Measurements from ENCODE around the gene TMEM141.

Gene TMEM141

GRCh38 chr9:136756134-136756438 is 35.1 kb upstream of the TMEM141 start:
- H3K4me3 ChIP-seq (ENCODE audit: low read depth, low read length): no peak overlapping the region
- no peak for DNase-seq (ENCODE audit: low read depth)
- TF ChIP-seq, protein P1, sequence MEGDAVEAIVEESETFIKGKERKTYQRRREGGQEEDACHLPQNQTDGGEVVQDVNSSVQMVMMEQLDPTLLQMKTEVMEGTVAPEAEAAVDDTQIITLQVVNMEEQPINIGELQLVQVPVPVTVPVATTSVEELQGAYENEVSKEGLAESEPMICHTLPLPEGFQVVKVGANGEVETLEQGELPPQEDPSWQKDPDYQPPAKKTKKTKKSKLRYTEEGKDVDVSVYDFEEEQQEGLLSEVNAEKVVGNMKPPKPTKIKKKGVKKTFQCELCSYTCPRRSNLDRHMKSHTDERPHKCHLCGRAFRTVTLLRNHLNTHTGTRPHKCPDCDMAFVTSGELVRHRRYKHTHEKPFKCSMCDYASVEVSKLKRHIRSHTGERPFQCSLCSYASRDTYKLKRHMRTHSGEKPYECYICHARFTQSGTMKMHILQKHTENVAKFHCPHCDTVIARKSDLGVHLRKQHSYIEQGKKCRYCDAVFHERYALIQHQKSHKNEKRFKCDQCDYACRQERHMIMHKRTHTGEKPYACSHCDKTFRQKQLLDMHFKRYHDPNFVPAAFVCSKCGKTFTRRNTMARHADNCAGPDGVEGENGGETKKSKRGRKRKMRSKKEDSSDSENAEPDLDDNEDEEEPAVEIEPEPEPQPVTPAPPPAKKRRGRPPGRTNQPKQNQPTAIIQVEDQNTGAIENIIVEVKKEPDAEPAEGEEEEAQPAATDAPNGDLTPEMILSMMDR (IDR thresholded peaks at IDR 0.05; ENCODE audit: control insufficient read depth, extremely low read depth, insufficient read depth): no peak

DNA sequence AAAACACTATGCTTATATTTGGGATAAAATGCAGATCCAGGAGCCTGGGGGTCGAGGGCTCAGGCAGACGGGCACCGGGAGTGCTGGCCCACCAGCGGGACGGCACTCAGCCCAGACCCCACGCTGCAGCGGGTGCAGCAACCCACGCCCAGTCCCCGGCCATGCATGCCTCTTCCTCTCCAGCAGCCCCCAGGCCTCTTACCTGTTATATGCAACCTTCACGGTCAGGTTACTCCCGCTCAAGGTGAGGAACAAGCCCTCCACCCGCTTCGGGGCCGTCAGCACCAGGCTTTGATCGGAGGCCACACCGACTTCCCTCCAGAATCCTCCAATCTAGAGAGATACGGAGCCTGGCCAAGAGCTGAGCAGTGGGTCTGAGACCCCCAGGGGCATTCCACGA is 34.3 kb upstream of the TMEM141 start:
- no peak overlapping the region for H3K4me3 ChIP-seq (ENCODE audit: low read depth, low read length)
- TF ChIP-seq, protein P1 (IDR thresholded peaks at IDR 0.05; ENCODE audit: control insufficient read depth, extremely low read depth, insufficient read depth): no peak
- DNase-seq (ENCODE audit: low read depth): no peak

- no peak for DNase-seq (ENCODE audit: low read depth)
- no peak overlapping the region for H3K4me3 ChIP-seq (ENCODE audit: low read depth, low read length)
- TF ChIP-seq, protein P1 (IDR thresholded peaks at IDR 0.05; ENCODE audit: control insufficient read depth, extremely low read depth, insufficient read depth): no peak
Measured at GRCh38 chr9:136757328-136757727, 33.8 kb upstream of the TMEM141 start.

- no peak overlapping the region for H3K4me3 ChIP-seq (ENCODE audit: low read depth, low read length)
- TF ChIP-seq, protein P1 (IDR thresholded peaks at IDR 0.05; ENCODE audit: control insufficient read depth, extremely low read depth, insufficient read depth): no peak
- DNase-seq (ENCODE audit: low read depth): no peak
Measured at GRCh38 chr9:136757751-136758140, 33.4 kb upstream of the TMEM141 start.

DNA sequence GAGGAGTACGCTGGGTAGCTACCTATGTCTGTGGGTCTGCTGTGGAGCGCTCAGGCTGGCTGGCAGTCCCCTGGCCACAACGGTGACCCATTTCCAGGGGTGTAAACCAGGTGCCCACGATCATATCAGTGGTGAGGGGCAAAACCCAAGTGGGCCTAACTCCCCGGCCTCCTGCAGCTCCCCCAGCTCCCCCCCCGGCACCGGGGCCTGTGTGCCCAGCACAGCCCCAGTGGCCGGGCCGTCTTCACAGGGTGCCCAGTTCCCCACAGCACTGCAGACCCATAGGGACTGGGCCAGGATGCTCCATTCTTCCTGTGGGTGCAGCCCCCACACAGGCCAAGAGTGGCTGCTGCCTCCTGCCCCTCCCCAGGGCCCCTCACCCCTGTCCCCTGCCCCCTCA is 32.1 kb upstream of the TMEM141 start:
- TF ChIP-seq, protein P1 (IDR thresholded peaks at IDR 0.05; ENCODE audit: control insufficient read depth, extremely low read depth, insufficient read depth): no peak
- H3K4me3 ChIP-seq (ENCODE audit: low read depth, low read length): no peak overlapping the region
- DNase-seq (ENCODE audit: low read depth): no peak

- no peak for DNase-seq (ENCODE audit: low read depth)
Measured at GRCh38 chr9:136759436-136760325, 31.5 kb upstream of the TMEM141 start.

More at GRCh38 chr9:136759436-136760325, 31.5 kb upstream of the TMEM141 start:
- no peak overlapping the region for H3K4me3 ChIP-seq (ENCODE audit: low read depth, low read length)
- TF ChIP-seq, protein P1 (IDR thresholded peaks at IDR 0.05; ENCODE audit: control insufficient read depth, extremely low read depth, insufficient read depth): no peak
